PC-9 (cell line): Measurements from ENCODE around the gene TOPORS. TPM values are rescaled to one million over a fixed set of nuclear protein-coding genes. Genes with fewer than 3 reads are reported as not detected.
"Not testable (repeated sequence)": the region's sequence is repeated elsewhere in the genome, so short reads cannot be mapped to it uniquely, and the experiment has no call there.

Experiments
- BruUV-seq: library from RNA; stranded (reverse); fragments of 400-500 nt; replicated peaks from 2 replicates; lab custom pipeline; 2021; lab: Mats Ljungman, UMichigan
- CTCF ChIA-PET: fragments of 300-600 bp; sonication (Branson Sonifier 250); formaldehyde crosslinking; loops from one replicate; lab custom pipeline; 2022; ENCODE audit warnings: antibody characterized with exemption; lab: Charles Lee
- POLR2A ChIA-PET: fragments of 300-600 bp; sonication (Branson Sonifier 250); formaldehyde crosslinking; loops from one replicate; lab custom pipeline; 2022; ENCODE audit warnings: antibody characterized with exemption; ENCODE audit not compliant: unreplicated experiment; lab: Charles Lee
- DNase-seq, 2 experiments: peaks; one replicate each; pipeline versions ENCODE4 v3.0.0 to v3.0.0-alpha.2; 2015 to 2022; ENCODE audit warnings: mixed read lengths in 1 of 2
- H2AFZ ChIP-seq: fragments of 200-600 bp; sonication (generic); 2 replicates; pipeline ENCODE4 v1.8.1; 2017; ENCODE audit warnings: antibody characterized with exemption
- H3F3A ChIP-seq: fragments of 200-600 bp; sonication (generic); 2 replicates; pipeline ENCODE4 v1.8.1; 2017; ENCODE audit warnings: antibody characterized with exemption, mild to moderate bottlenecking, low read depth; ENCODE audit not compliant: insufficient read depth
- H3K27ac ChIP-seq: fragments of 200-600 bp; sonication (generic); 2 replicates; pipeline ENCODE4 v1.6.1; 2016; ENCODE audit warnings: mixed run types
- H3K27me3 ChIP-seq: fragments of 200-600 bp; sonication (generic); 2 replicates; pipeline ENCODE4 v1.6.1; 2016; ENCODE audit warnings: low read depth, mixed run types; ENCODE audit not compliant: insufficient read depth
- H3K36me3 ChIP-seq: fragments of 200-600 bp; sonication (generic); 2 replicates; pipeline ENCODE4 v1.6.1; 2016; ENCODE audit warnings: low read depth, mixed run types
- H3K4me1 ChIP-seq: fragments of 200-600 bp; sonication (generic); replicated peaks from 2 replicates; pipeline ENCODE4 v1.6.1; 2016; ENCODE audit warnings: mixed run types; ENCODE audit not compliant: insufficient read depth
- H3K4me2 ChIP-seq: fragments of 200-600 bp; sonication (generic); 2 replicates; pipeline ENCODE4 v1.6.1; 2017; ENCODE audit warnings: mixed run types
- H3K4me3 ChIP-seq: fragments of 200-600 bp; sonication (generic); 2 replicates; pipeline ENCODE4 v1.6.1; 2016; ENCODE audit warnings: mixed run types
- H3K79me2 ChIP-seq: fragments of 200-600 bp; sonication (generic); 2 replicates; pipeline ENCODE4 v1.6.1; 2017; ENCODE audit warnings: low read depth, mixed run types
- H3K9me2 ChIP-seq: fragments of 200-600 bp; sonication (generic); 2 replicates; pipeline ENCODE4 v1.8.1; 2017; ENCODE audit warnings: mild to moderate bottlenecking; ENCODE audit not compliant: insufficient read depth
- H3K9me3 ChIP-seq: fragments of 200-600 bp; sonication (generic); 2 replicates; pipeline ENCODE4 v1.8.1; 2016; ENCODE audit warnings: low read depth; ENCODE audit not compliant: insufficient read depth
- H4K20me1 ChIP-seq: fragments of 200-600 bp; sonication (generic); 2 replicates; pipeline ENCODE4 v1.8.1; 2017; ENCODE audit not compliant: insufficient read depth
- CTCF ChIP-seq: fragments of 200-600 bp; sonication (generic); conservative IDR thresholded peaks from 2 replicates; pipeline ENCODE4 v1.6.1; 2017; ENCODE audit warnings: mixed run types, antibody characterized with exemption, mild to moderate bottlenecking, moderate library complexity
- EZH2 ChIP-seq: fragments of 200-600 bp; sonication (generic); IDR thresholded peaks from 2 replicates; pipeline ENCODE4 v1.8.0; 2017; ENCODE audit warnings: antibody characterized with exemption, low read depth
- intact Hi-C: fragments of 100-400 bp; cut with micrococcal nuclease; formaldehyde crosslinking; loops from one replicate; pipeline ENCODE4 v1.10.0; 2022; ENCODE audit not compliant: unreplicated experiment
- total RNA-seq: library from RNA; stranded (reverse); gene quantifications from 2 replicates; pipeline ENCODE4 v1.2.3, GENCODE V29; 2021

TOPORS gene
- total RNA-seq, 1 experiment from 2014 or later = 11.1 TPM

GRCh38 chr9:32524892-32525708, 27.3 kb downstream of the TOPORS start:
- no peaks in the 10 kb centered on the region for H3K79me2 ChIP-seq

GRCh38 chr9:32524558-32524891, 27.9 kb downstream of the TOPORS start:
- H3K9me3 ChIP-seq, DNase-seq, CTCF ChIA-PET, intact Hi-C loops, BruUV-seq, H3K36me3 ChIP-seq, H3K27me3 ChIP-seq, H3K27ac ChIP-seq, H3K79me2 ChIP-seq, H3K9me2 ChIP-seq, POLR2A ChIA-PET, H4K20me1 ChIP-seq: not testable (repeated sequence)
- H2AFZ ChIP-seq = peak overlapping the region; percentile 89; the same call in 1 of the 2 replicates
- H3F3A ChIP-seq = peaks cover 22% of the 10 kb centered on the region; the same call in 1 of the 2 replicates
- H3K4me1 ChIP-seq = peaks cover 11% of the 10 kb centered on the region
- H3K4me2 ChIP-seq = peak overlapping the region; percentile 81
- H3K4me3 ChIP-seq = peak overlapping the region; percentile 69

More at GRCh38 chr9:32524892-32525708, 27.3 kb downstream of the TOPORS start:
- POLR2A ChIA-PET = interaction anchor here (0.5 kb wide), 1 partner anchor 86 kb away, joined by 4 read pairs; no protein-coding TSS in a partner anchor
- H3K4me2 ChIP-seq = peak overlapping the region; percentile 81
- H3K4me3 ChIP-seq = peak overlapping the region; percentile 69
- DNase-seq = peak; percentile 41 to 86
- H3K36me3 ChIP-seq = no peaks in the 10 kb centered on the region
- peak overlapping the region; percentile 68 for H3K27ac ChIP-seq
- no peaks in the 10 kb centered on the region for H3K9me3 ChIP-seq
- H3F3A ChIP-seq = peaks cover 22% of the 10 kb centered on the region; the same call in 1 of the 2 replicates
- CTCF ChIA-PET = interaction anchor here (1.0 to 2.1 kb wide), 2 partner anchors 94 to 145 kb away, joined by 4 to 16 read pairs; no protein-coding TSS in a partner anchor
- H2AFZ ChIP-seq = peak overlapping the region; percentile 89
- TSS peak; percentile 68 for BruUV-seq
- no peaks in the 10 kb centered on the region for H3K27me3 ChIP-seq
- TF ChIP-seq EZH2 (no peak), CTCF (no peak)
- intact Hi-C loops = no loop called here
- peaks cover 11% of the 10 kb centered on the region for H3K4me1 ChIP-seq
- no peaks in the 10 kb centered on the region for H3K9me2 ChIP-seq
- H4K20me1 ChIP-seq = no peaks in the 10 kb centered on the region

GRCh38 chr9:32523910-32524309, 28.5 kb downstream of the TOPORS start:
- Histone ChIP-seq H3K4me1 (peaks cover 11% of the 10 kb centered on the region), H2AFZ (no peak overlapping the region), H3K27me3 (no peaks in the 10 kb centered on the region), H3K4me2 (peak overlapping the region; percentile 81; the same call in 1 of the 2 replicates), H3K4me3 (no peak overlapping the region; the same call in 1 of the 2 replicates), H3K9me2 (no peaks in the 10 kb centered on the region), H3K36me3 (no peaks in the 10 kb centered on the region), H3K9me3 (no peaks in the 10 kb centered on the region), H3K27ac (no peak overlapping the region), H4K20me1 (no peaks in the 10 kb centered on the region), H3F3A (peaks cover 22% of the 10 kb centered on the region; the same call in 1 of the 2 replicates), H3K79me2 (no peaks in the 10 kb centered on the region)
- POLR2A ChIA-PET = no interaction called here
- TF ChIP-seq EZH2 = no peak
- TF ChIP-seq CTCF = no peak
- BruUV-seq = no TSS peak
- intact Hi-C loops = no loop called here
- DNase-seq = no peak
- CTCF ChIA-PET = no interaction called here
